ENCODE data around the gene PIK3AP1. TPM values are rescaled to one million over a fixed set of nuclear protein-coding genes. Genes with fewer than 3 reads are reported as not detected.

Gene PIK3AP1
- total RNA-seq, 2 donors from 2014 or later: 3.8 to 15.6 TPM

- intact Hi-C loops (cut with DNase I): no loop called here
- no peaks in the 10 kb centered on the region for H3K4me1 ChIP-seq (replicated peaks)
- H3K36me3 ChIP-seq: no peaks in the 10 kb centered on the region
- H3K27ac ChIP-seq: no peak overlapping the region
- no peaks in the 10 kb centered on the region for H3K9me3 ChIP-seq
- WGBS: 85% methylated on average over 3 of the region's 3 CpGs
- H3K4me3 ChIP-seq: no peak overlapping the region
- no peak for TF ChIP-seq CTCF (IDR thresholded peaks at IDR 0.05)
- TF ChIP-seq POLR2A (IDR thresholded peaks at IDR 0.05): no peak
- TF ChIP-seq POLR2AphosphoS5 (IDR thresholded peaks at IDR 0.05): no peak
- no peak for DNase-seq (ENCODE audit: low spot score)
- no peaks in the 10 kb centered on the region for H3K27me3 ChIP-seq (replicated peaks; ENCODE audit: insufficient read depth)
These were observed 9.1 kb downstream of the PIK3AP1 start for GRCh38 chr10:96711048-96711728.

GRCh38 chr10:96709525-96709924, 10.8 kb downstream of the PIK3AP1 start:
- TF ChIP-seq CTCF (IDR thresholded peaks at IDR 0.05) (no peak), POLR2AphosphoS5 (IDR thresholded peaks at IDR 0.05) (no peak), POLR2A (IDR thresholded peaks at IDR 0.05) (no peak)
- 92% methylated on average over 18 of the region's 19 CpGs for WGBS
- no peaks in the 10 kb centered on the region for H3K9me3 ChIP-seq
- DNase-seq (ENCODE audit: low spot score): no peak
- no peaks in the 10 kb centered on the region for H3K4me1 ChIP-seq (replicated peaks)
- H3K27ac ChIP-seq: no peak overlapping the region
- intact Hi-C loops (cut with DNase I): no loop called here
- no peaks in the 10 kb centered on the region for H3K36me3 ChIP-seq
- no peaks in the 10 kb centered on the region for H3K27me3 ChIP-seq (replicated peaks; ENCODE audit: insufficient read depth)
- no peak overlapping the region for H3K4me3 ChIP-seq

GRCh38 chr10:96708996-96709395, 11.3 kb downstream of the PIK3AP1 start:
- H3K27ac ChIP-seq: no peak overlapping the region
- intact Hi-C loops (cut with DNase I): no loop called here

GRCh38 chr10:96708456-96708855, 11.9 kb downstream of the PIK3AP1 start:
- WGBS: 78% methylated on average over 7 of the region's 7 CpGs
- TF ChIP-seq CTCF (IDR thresholded peaks at IDR 0.05) (no peak), POLR2A (IDR thresholded peaks at IDR 0.05) (no peak), POLR2AphosphoS5 (IDR thresholded peaks at IDR 0.05) (no peak)
- H3K27me3 ChIP-seq (replicated peaks; ENCODE audit: insufficient read depth): no peaks in the 10 kb centered on the region
- no peak overlapping the region for H3K27ac ChIP-seq
- no peak overlapping the region for H3K4me3 ChIP-seq
- DNase-seq (ENCODE audit: low spot score): no peak
- H3K4me1 ChIP-seq (replicated peaks): no peaks in the 10 kb centered on the region
- intact Hi-C loops (cut with DNase I): no loop called here
- H3K36me3 ChIP-seq: no peaks in the 10 kb centered on the region
- H3K9me3 ChIP-seq: no peaks in the 10 kb centered on the region

More at GRCh38 chr10:96708996-96709395, 11.3 kb downstream of the PIK3AP1 start:
- DNase-seq (ENCODE audit: low spot score): no peak
- 90% methylated on average over 7 of the region's 7 CpGs for WGBS
- no peaks in the 10 kb centered on the region for H3K27me3 ChIP-seq (replicated peaks; ENCODE audit: insufficient read depth)
- no peaks in the 10 kb centered on the region for H3K36me3 ChIP-seq
- no peaks in the 10 kb centered on the region for H3K4me1 ChIP-seq (replicated peaks)
- H3K9me3 ChIP-seq: no peaks in the 10 kb centered on the region
- no peak overlapping the region for H3K4me3 ChIP-seq
- TF ChIP-seq CTCF (IDR thresholded peaks at IDR 0.05) (no peak), POLR2A (IDR thresholded peaks at IDR 0.05) (no peak), POLR2AphosphoS5 (IDR thresholded peaks at IDR 0.05) (no peak)

GRCh38 chr10:96706331-96706853, 13.9 kb downstream of the PIK3AP1 start:
- H3K27me3 ChIP-seq (replicated peaks; ENCODE audit: insufficient read depth): no peaks in the 10 kb centered on the region
- no peak for DNase-seq (ENCODE audit: low spot score)
- no peaks in the 10 kb centered on the region for H3K9me3 ChIP-seq
- TF ChIP-seq POLR2A (IDR thresholded peaks at IDR 0.05): no peak
- TF ChIP-seq CTCF (IDR thresholded peaks at IDR 0.05): no peak
- TF ChIP-seq POLR2AphosphoS5 (IDR thresholded peaks at IDR 0.05): no peak
- H3K4me3 ChIP-seq: no peak overlapping the region
- WGBS: 76% methylated on average over 1 of the region's 1 CpG
- H3K4me1 ChIP-seq (replicated peaks): no peaks in the 10 kb centered on the region
- intact Hi-C loops (cut with DNase I): no loop called here
- no peaks in the 10 kb centered on the region for H3K36me3 ChIP-seq
- no peak overlapping the region for H3K27ac ChIP-seq

Measured in prostate gland (tissue), 2 donors.